ENCODE results near the gene DZIP1.
A peak's percentile ranks its signal among the peaks of the same experiment; 100 is the strongest.
"Not testable (repeated sequence)": the region's sequence is repeated elsewhere in the genome, so short reads cannot be mapped to it uniquely, and the experiment has no call there.

DZIP1 gene

DNA sequence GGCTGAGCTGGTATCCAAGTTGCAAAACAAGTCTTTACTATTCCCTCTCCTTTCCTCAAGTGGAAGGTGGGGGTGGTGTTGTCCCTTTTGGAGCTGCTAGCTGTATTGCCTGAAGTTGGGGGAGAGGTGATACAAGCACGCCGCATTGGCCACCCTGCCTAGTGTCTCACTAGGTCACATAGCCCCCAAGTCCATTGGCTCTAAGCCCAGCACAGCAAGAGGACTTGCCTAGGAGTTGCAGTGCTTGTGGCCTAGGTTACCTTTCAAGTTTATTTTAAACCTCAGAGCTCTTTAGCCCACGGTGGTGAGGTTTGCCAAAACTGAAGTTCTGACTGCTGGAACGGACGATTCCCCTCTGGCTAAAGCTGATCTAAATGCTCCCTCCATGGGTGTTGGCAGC is 27.1 kb upstream of the DZIP1 start:
- no peaks in the 10 kb centered on the region for H3K36me3 ChIP-seq (ENCODE audit: insufficient read depth, low read length)
- no peak overlapping the region for H2AFZ ChIP-seq (ENCODE audit: low read length, unreplicated experiment)
- no peak overlapping the region for H3K27ac ChIP-seq (ENCODE audit: low read depth, low read length)
- H3K27me3 ChIP-seq (ENCODE audit: insufficient read depth, low read length): 0 out of 2 replicates have a peak, but pooled peaks cover 5% of the 10 kb centered on the region
- H3K79me2 ChIP-seq (ENCODE audit: control insufficient read depth, insufficient read depth, low read length, unreplicated experiment): no peaks in the 10 kb centered on the region
- H3K4me3 ChIP-seq (ENCODE audit: low read depth, low read length): no peak overlapping the region
- peaks cover 13% of the 10 kb centered on the region for H3K4me1 ChIP-seq (ENCODE audit: control insufficient read depth, insufficient read depth, low read length, unreplicated experiment)

DNA sequence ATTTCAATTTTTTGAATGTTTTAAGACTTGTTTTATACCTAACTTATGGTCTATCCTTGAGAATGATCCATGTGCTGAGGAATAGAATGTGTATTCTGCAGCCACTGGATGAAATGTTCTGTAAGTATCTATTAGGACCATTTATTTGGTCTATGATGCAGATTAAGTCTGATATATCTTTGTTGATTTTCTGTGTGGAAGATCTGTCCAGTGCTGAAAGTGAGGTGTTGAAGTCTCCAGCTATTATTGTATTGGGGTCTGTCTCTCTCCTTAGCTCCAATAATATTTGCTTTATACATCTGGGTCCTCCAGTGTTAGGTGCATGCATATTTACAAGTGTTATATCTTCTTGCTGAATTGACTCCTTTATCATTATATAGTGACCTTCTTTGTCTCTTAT is 22.7 kb upstream of the DZIP1 start:
- not testable (repeated sequence) for H3K4me3 ChIP-seq (ENCODE audit: low read depth, low read length); H3K36me3 ChIP-seq (ENCODE audit: insufficient read depth, low read length); H3K4me1 ChIP-seq (ENCODE audit: control insufficient read depth, insufficient read depth, low read length, unreplicated experiment); H2AFZ ChIP-seq (ENCODE audit: low read length, unreplicated experiment); H3K27ac ChIP-seq (ENCODE audit: low read depth, low read length); H3K79me2 ChIP-seq (ENCODE audit: control insufficient read depth, insufficient read depth, low read length, unreplicated experiment)
- peaks cover 15% of the 10 kb centered on the region; the same call in 1 of the 2 replicates for H3K27me3 ChIP-seq (ENCODE audit: insufficient read depth, low read length)

DNA sequence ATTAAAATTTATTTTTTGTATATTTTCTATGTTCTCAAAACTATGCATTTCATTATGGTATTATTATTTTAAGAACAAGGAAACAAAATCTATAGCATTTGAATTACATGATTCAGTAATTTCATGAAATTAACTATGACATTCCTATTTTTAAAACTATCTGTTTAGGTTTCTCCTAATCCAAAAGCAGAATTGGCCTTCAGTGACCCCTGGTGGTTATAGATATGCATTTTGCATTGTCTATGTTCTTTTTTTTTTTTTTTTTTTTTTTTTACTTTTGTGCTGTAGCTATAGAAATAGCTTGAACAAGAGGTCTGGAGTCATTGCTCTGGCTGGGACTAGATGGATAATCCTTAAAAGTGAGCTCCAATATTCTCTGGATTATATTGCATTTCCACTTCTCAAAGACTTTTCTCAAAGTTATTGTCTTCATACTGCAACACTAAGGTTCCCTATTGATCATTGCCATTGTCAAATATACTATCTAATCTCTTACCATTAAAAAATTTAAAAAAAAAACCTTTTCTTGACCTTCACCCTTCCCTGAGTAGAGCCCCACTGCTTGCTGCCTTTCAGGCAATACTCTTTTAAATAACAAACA is 16.6 kb upstream of the DZIP1 start:
- peaks cover 6% of the 10 kb centered on the region; the same call in 1 of the 2 replicates for H3K27me3 ChIP-seq (ENCODE audit: insufficient read depth, low read length)
- no peaks in the 10 kb centered on the region for H3K79me2 ChIP-seq (ENCODE audit: control insufficient read depth, insufficient read depth, low read length, unreplicated experiment)
- H3K4me3 ChIP-seq (ENCODE audit: low read depth, low read length): no peak overlapping the region
- no peaks in the 10 kb centered on the region for H3K36me3 ChIP-seq (ENCODE audit: insufficient read depth, low read length)
- no peaks in the 10 kb centered on the region for H3K4me1 ChIP-seq (ENCODE audit: control insufficient read depth, insufficient read depth, low read length, unreplicated experiment)
- no peak overlapping the region for H2AFZ ChIP-seq (ENCODE audit: low read length, unreplicated experiment)
- no peak overlapping the region for H3K27ac ChIP-seq (ENCODE audit: low read depth, low read length)

DNA sequence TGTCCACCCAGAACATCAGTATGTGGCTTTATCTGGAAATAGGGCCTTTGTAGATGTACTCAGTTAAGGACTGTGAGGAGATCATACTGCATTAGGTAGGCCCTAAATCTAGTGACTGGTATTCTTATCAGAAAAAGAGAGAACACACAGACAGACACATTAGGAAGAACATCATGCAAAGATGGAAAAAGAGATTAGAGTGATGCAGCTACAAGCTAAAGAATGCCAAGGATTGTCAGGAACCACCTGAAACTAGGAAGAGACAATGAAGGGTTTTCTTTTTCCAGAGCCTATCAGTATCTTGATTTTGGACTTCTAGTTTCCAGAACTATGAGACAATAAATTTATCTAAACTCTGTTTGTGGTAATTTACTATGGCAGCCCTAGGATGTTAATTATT is 15.0 kb upstream of the DZIP1 start:
- no peak overlapping the region for H3K4me3 ChIP-seq (ENCODE audit: low read depth, low read length)
- H3K79me2 ChIP-seq (ENCODE audit: control insufficient read depth, insufficient read depth, low read length, unreplicated experiment): no peaks in the 10 kb centered on the region
- no peaks in the 10 kb centered on the region for H3K27me3 ChIP-seq (ENCODE audit: insufficient read depth, low read length)
- H2AFZ ChIP-seq (ENCODE audit: low read length, unreplicated experiment): no peak overlapping the region
- no peak overlapping the region for H3K27ac ChIP-seq (ENCODE audit: low read depth, low read length)
- no peaks in the 10 kb centered on the region for H3K4me1 ChIP-seq (ENCODE audit: control insufficient read depth, insufficient read depth, low read length, unreplicated experiment)
- H3K36me3 ChIP-seq (ENCODE audit: insufficient read depth, low read length): no peaks in the 10 kb centered on the region

DNA sequence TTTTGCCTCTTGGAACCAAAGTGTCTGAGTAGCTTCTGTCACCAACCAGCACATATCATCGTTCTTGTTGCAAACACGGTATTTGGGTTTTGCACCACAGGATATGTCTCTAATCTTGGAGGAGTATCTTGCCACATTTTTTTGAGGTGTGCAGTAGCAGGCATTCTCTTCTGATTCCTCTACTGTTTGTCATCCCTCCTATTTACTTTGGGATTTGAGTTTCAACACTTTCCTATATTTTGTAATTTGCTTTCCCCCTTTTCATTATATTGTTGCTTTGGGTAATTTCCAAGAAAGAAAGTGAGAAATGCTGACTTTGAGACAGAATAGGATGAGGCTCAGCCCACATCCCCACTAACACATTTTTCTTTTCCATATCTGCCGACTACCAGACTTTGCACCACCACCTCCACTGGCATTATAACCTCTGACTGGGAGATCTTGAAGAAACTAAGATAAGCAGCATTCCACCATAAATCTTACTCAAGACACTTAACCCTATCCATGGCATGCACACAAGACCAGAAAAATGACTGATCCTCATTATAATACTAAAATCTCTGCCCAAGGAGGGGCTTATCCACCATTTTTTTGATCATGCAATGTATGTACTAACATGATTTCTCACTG is 12.0 kb upstream of the DZIP1 start:
- H3K4me1 ChIP-seq (ENCODE audit: control insufficient read depth, insufficient read depth, low read length, unreplicated experiment): no peaks in the 10 kb centered on the region
- H3K36me3 ChIP-seq (ENCODE audit: insufficient read depth, low read length): no peaks in the 10 kb centered on the region
- H3K27me3 ChIP-seq (ENCODE audit: insufficient read depth, low read length): no peaks in the 10 kb centered on the region
- H3K4me3 ChIP-seq (ENCODE audit: low read depth, low read length): no peak overlapping the region
- H3K27ac ChIP-seq (ENCODE audit: low read depth, low read length): no peak overlapping the region
- H2AFZ ChIP-seq (ENCODE audit: low read length, unreplicated experiment): no peak overlapping the region
- no peaks in the 10 kb centered on the region for H3K79me2 ChIP-seq (ENCODE audit: control insufficient read depth, insufficient read depth, low read length, unreplicated experiment)

DNA sequence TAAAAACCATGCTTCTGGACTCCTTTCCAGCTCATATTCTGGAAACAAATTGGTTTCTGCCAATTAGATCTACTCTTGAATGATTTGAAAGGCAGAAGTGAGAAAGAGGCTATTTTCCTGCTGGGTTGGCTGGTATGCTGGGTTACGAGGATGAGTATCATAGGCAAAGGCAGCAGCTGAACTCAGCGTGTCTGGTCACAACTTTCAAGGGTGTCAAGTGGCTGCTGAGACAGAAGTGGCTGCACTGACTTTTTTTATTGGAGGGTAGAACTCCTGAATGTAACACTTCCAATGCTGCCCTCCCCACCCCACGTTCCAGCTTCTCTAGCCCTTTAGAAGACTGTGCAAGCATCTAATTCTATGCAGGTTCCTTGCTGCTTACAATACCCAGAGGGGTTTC is 8.3 kb upstream of the DZIP1 start:
- H3K27ac ChIP-seq (ENCODE audit: low read depth, low read length): no peak overlapping the region
- no peaks in the 10 kb centered on the region for H3K27me3 ChIP-seq (ENCODE audit: insufficient read depth, low read length)
- no peaks in the 10 kb centered on the region for H3K4me1 ChIP-seq (ENCODE audit: control insufficient read depth, insufficient read depth, low read length, unreplicated experiment)
- H3K36me3 ChIP-seq (ENCODE audit: insufficient read depth, low read length): no peaks in the 10 kb centered on the region
- H2AFZ ChIP-seq (ENCODE audit: low read length, unreplicated experiment): no peak overlapping the region
- H3K4me3 ChIP-seq (ENCODE audit: low read depth, low read length): no peak overlapping the region
- no peaks in the 10 kb centered on the region for H3K79me2 ChIP-seq (ENCODE audit: control insufficient read depth, insufficient read depth, low read length, unreplicated experiment)

DNA sequence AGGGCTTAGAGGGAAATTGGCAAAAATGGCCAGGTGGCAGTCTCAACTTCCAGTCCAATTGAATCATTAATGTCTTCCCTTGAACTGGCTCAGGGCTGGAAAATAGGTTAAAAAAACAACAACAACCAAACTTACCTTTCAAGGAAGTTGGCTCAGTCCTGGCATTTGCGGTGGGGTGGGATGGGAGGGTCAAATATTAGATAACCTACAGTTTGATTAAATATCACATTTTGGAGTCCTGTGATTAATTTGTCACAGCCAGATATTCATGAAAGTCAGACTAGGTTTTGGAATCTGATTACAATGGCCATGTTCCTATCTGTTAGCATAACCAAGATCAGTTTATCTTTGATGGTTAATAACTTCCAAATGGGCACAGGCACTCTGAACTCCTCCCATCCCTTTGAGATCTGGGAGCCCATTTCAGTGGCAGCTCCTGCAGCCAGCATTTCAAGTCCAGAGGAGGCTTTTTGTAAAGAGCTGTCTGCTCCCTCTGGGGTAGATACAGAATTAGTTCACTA is 7.8 kb upstream of the DZIP1 start:
- H3K4me1 ChIP-seq (ENCODE audit: control insufficient read depth, insufficient read depth, low read length, unreplicated experiment): no peaks in the 10 kb centered on the region
- H3K4me3 ChIP-seq (ENCODE audit: low read depth, low read length): no peak overlapping the region
- H3K79me2 ChIP-seq (ENCODE audit: control insufficient read depth, insufficient read depth, low read length, unreplicated experiment): no peaks in the 10 kb centered on the region
- no peaks in the 10 kb centered on the region for H3K27me3 ChIP-seq (ENCODE audit: insufficient read depth, low read length)
- no peak overlapping the region for H3K27ac ChIP-seq (ENCODE audit: low read depth, low read length)
- no peak overlapping the region for H2AFZ ChIP-seq (ENCODE audit: low read length, unreplicated experiment)
- no peaks in the 10 kb centered on the region for H3K36me3 ChIP-seq (ENCODE audit: insufficient read depth, low read length)

DNA sequence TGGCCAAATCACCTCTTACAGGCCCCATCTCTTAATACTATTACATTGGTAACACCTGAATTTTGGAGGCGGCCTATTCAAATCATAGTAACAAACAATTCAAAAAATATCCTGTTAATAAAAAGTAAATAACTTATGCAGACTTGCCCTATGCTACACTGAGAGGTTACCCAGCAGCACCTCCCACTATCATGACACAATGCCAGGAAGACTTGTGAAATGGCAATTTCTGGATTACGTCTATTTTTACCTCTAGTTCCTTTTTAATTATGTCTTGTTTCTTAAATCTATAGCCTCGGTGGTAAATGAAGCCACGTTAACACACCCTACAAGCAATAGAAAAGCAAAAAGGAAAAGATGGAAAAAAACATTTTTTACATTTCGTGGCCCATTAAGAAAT is 6.2 kb upstream of the DZIP1 start:
- Histone ChIP-seq H3K79me2 (ENCODE audit: control insufficient read depth, insufficient read depth, low read length, unreplicated experiment) (no peaks in the 10 kb centered on the region), H3K27ac (ENCODE audit: low read depth, low read length) (no peak overlapping the region), H2AFZ (ENCODE audit: low read length, unreplicated experiment) (no peak overlapping the region), H3K36me3 (ENCODE audit: insufficient read depth, low read length) (no peaks in the 10 kb centered on the region), H3K4me1 (ENCODE audit: control insufficient read depth, insufficient read depth, low read length, unreplicated experiment) (no peaks in the 10 kb centered on the region), H3K4me3 (ENCODE audit: low read depth, low read length) (no peak overlapping the region), H3K27me3 (ENCODE audit: insufficient read depth, low read length) (no peaks in the 10 kb centered on the region)

DNA sequence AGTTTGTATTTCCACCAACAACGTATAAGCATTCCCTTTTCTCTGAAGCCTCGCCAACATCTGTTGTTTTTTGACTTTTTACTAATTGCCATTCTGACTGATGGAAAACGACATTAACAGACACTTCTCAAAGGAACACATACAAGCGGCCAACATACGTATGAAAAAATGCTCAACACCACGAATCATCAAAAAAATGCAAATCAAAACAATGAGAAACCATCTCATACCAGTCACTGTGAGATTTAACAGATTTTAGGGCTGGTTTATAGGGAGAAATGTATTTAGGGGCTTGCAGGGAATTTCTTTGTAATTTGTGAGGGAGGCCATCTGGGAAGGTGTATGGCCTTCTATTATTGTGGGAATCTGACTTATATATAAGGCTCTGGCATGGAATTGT is 2.8 kb upstream of the DZIP1 start:
- Histone ChIP-seq H3K4me3 (ENCODE audit: low read depth, low read length) (no peak overlapping the region), H3K27ac (ENCODE audit: low read depth, low read length) (no peak overlapping the region), H3K4me1 (ENCODE audit: control insufficient read depth, insufficient read depth, low read length, unreplicated experiment) (peaks cover 5% of the 10 kb centered on the region), H3K79me2 (ENCODE audit: control insufficient read depth, insufficient read depth, low read length, unreplicated experiment) (peaks cover 14% of the 10 kb centered on the region), H3K27me3 (ENCODE audit: insufficient read depth, low read length) (no peaks in the 10 kb centered on the region), H2AFZ (ENCODE audit: low read length, unreplicated experiment) (no peak overlapping the region), H3K36me3 (ENCODE audit: insufficient read depth, low read length) (no peaks in the 10 kb centered on the region)

DNA sequence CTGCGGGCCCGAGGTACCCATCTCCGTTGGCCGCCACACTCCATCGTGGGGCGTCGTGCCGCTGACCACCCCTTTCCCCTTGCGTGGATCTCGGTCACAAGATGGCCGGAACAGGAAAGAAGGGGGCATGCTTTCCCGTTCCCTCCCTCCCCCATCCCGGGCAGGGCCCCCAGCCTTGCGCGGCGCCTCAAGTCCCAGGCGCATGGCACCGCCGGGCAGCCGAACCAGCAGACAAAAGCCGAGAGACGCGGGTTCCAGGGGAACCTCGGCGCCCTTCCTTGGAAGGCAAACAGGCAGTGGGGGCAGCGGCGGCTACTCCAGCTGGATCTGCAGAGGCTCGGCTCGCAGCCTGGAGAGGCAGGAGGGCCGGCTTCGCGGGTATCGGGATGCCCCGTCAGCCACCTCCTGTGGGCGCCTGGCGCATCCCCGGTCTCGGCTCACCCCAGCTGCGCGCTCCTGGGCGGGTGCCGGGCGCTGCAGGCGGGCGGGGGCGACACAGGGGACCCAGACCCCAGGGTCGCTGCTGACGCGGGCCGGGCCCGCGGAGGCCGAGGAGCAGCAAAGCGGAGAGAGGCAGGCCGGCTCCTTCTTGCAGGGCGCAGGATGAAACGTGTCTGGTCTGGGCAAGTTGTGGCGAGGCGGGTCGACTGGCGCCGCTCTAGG is 439 bp downstream of the DZIP1 start:
- Histone ChIP-seq H3K27me3 (ENCODE audit: insufficient read depth, low read length) (no peaks in the 10 kb centered on the region), H3K27ac (ENCODE audit: low read depth, low read length) (peak overlapping the region; percentile 50; the same call in 1 of the 2 replicates), H3K4me1 (ENCODE audit: control insufficient read depth, insufficient read depth, low read length, unreplicated experiment) (peaks cover 10% of the 10 kb centered on the region), H3K79me2 (ENCODE audit: control insufficient read depth, insufficient read depth, low read length, unreplicated experiment) (peaks cover 27% of the 10 kb centered on the region), H3K4me3 (ENCODE audit: low read depth, low read length) (peak overlapping the region; percentile 89), H3K36me3 (ENCODE audit: insufficient read depth, low read length) (peaks cover 5% of the 10 kb centered on the region; the same call in 1 of the 2 replicates), H2AFZ (ENCODE audit: low read length, unreplicated experiment) (peak overlapping the region; percentile 66)

DNA sequence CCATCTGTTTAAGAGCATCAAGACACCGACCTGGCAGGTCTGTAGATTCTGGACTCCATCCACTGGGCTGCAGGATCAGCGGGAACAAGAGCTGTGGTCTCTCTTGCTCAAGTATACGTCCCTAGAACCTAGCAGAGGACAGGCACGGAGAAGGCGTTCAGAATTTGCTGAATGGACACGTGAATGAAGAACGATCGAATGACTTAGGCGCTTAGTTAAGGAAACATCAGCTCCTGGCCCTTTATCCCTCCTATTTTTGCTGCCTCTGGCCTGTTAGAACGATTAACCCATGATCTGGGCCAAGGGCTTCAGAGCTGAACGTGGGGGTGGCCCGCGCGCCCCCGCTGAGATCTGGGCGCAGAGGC is 953 bp downstream of the DZIP1 start:
- peak overlapping the region; percentile 89 for H3K4me3 ChIP-seq (ENCODE audit: low read depth, low read length)
- H3K36me3 ChIP-seq (ENCODE audit: insufficient read depth, low read length): peaks cover 10% of the 10 kb centered on the region; the same call in 1 of the 2 replicates
- H3K27ac ChIP-seq (ENCODE audit: low read depth, low read length): peak overlapping the region; percentile 50
- H2AFZ ChIP-seq (ENCODE audit: low read length, unreplicated experiment): peak overlapping the region; percentile 66
- H3K4me1 ChIP-seq (ENCODE audit: control insufficient read depth, insufficient read depth, low read length, unreplicated experiment): peaks cover 10% of the 10 kb centered on the region
- H3K79me2 ChIP-seq (ENCODE audit: control insufficient read depth, insufficient read depth, low read length, unreplicated experiment): peaks cover 27% of the 10 kb centered on the region
- no peaks in the 10 kb centered on the region for H3K27me3 ChIP-seq (ENCODE audit: insufficient read depth, low read length)

Data from ACC112 (cell line).